ENCODE measurements around the gene PHC2. TPM values are rescaled to one million over a fixed set of nuclear protein-coding genes. Genes with fewer than 3 reads are reported as not detected.
A peak's percentile ranks its signal among the peaks of the same experiment; 100 is the strongest.

Gene PHC2
- 112 and 127 TPM in 2 replicates for total RNA-seq (2012; rRNA removed)

DNA sequence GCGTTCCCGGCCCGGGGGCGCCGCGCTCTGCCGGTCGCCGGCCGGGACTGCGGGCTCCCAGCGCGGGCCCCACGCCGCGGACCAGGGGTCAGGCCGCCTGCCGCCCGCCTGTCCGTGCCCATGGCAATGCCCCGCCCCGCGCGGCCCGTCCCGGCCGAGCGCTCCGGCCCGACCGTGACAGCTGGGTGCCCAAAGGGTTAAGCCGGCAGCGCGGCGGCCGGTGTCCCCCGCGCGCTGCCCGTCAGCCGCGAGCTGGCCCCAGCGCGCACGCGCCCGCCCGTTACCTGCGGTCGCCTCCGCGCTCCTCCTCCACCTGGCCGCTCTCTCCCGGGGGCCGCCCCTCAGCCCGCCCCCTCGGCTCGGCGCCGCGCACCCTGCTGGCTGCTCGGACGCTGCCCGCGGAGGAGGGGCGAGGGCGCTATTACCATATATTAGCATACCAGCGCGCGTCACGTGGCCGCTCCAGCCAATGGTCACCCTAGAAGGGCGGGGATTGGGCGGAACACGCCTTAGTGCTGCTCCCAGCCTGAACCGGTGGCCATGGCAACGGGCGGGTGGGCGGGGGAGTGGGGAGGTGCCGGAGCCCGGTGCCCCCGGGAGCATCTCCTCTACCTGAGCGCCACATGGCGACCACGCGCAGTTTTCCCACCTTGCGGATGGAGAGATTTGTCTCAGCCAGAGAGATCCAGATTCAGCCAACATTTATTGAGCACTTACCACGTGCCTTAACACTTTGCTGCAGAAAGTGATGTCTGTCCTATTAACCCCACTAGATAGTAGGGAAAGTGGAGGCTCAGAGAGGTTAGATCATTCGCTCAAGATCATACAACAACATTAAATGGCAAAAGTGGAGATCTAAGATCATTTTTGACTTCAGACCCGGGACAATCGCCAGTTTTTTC lies at the start of gene PHC2:
Gene PHC2 (minus strand): TSS at position 404 of the 902 bp plus-strand sequence. CDS start 55,556 bp downstream, outside the sequence.
- H3K9ac ChIP-seq (ENCODE audit: low read depth, low read length) = peak within 1 kb of the TSS; percentile 86
- H3K4me3 ChIP-seq (ENCODE audit: low read length) = peak within 1 kb of the TSS; percentile 85
- H3K36me3 ChIP-seq (ENCODE audit: insufficient read depth, low read length) = no peaks in the 10 kb centered on the region
- no peaks in the 10 kb centered on the region for H3K9me3 ChIP-seq (replicated peaks; ENCODE audit: low read length)
- peaks cover 54% of the 10 kb centered on the region for H3K4me1 ChIP-seq (ENCODE audit: control insufficient read depth, insufficient read depth, low read length)
- no peaks in the 10 kb centered on the region for H3K27me3 ChIP-seq (ENCODE audit: control insufficient read depth, insufficient read depth, low read length)
- peak within 1 kb of the TSS; percentile 94 for H3K4me2 ChIP-seq (ENCODE audit: low read length)

GRCh38 chr1:33477451-33477850 lies 46.6 kb upstream of the PHC2 start:
- no peaks in the 10 kb centered on the region for H3K27me3 ChIP-seq (ENCODE audit: control insufficient read depth, insufficient read depth, low read length)
- H3K9ac ChIP-seq (ENCODE audit: low read depth, low read length) = no peak overlapping the region
- peaks cover 32% of the 10 kb centered on the region for H3K36me3 ChIP-seq (ENCODE audit: insufficient read depth, low read length)
- H3K4me2 ChIP-seq (ENCODE audit: low read length) = no peak overlapping the region
- H3K4me3 ChIP-seq (ENCODE audit: low read length) = no peak overlapping the region
- H3K9me3 ChIP-seq (replicated peaks; ENCODE audit: low read length) = no peaks in the 10 kb centered on the region
- H3K4me1 ChIP-seq (ENCODE audit: control insufficient read depth, insufficient read depth, low read length) = peaks cover 9% of the 10 kb centered on the region

DNA sequence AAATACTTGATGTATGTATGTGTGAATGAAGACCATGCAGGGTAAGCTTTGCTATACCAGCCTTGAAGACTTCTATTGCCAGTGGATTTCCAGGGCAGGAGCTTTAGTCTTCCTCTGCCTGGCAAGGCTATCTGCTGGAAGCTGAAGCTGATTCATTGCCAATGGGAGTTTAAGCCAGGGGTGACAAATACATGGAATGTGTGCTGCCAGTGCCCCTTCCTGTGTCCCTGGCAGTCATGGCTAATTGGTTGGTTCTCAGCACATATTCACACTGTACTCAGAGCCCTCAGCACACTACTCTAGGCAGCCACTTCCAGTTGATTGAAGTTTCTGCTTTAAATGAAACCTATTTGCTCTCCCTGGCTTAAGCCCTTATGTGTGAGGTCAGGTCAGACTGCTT lies 43.0 kb upstream of the PHC2 start:
- no peaks in the 10 kb centered on the region for H3K27me3 ChIP-seq (ENCODE audit: control insufficient read depth, insufficient read depth, low read length)
- peaks cover under 1% of the 10 kb centered on the region for H3K36me3 ChIP-seq (ENCODE audit: insufficient read depth, low read length)
- H3K9ac ChIP-seq (ENCODE audit: low read depth, low read length) = no peak overlapping the region
- peak overlapping the region; percentile 78 for H3K4me3 ChIP-seq (ENCODE audit: low read length)
- H3K4me2 ChIP-seq (ENCODE audit: low read length) = no peak overlapping the region
- H3K4me1 ChIP-seq (ENCODE audit: control insufficient read depth, insufficient read depth, low read length) = peaks cover 23% of the 10 kb centered on the region
- H3K9me3 ChIP-seq (replicated peaks; ENCODE audit: low read length) = no peaks in the 10 kb centered on the region

- Histone ChIP-seq H3K9ac (ENCODE audit: low read depth, low read length) (peak within 1 kb of the TSS; percentile 88), H3K36me3 (ENCODE audit: insufficient read depth, low read length) (no peaks in the 10 kb centered on the region), H3K4me2 (ENCODE audit: low read length) (peak within 1 kb of the TSS; percentile 88), H3K4me1 (ENCODE audit: control insufficient read depth, insufficient read depth, low read length) (peaks cover 31% of the 10 kb centered on the region), H3K27me3 (ENCODE audit: control insufficient read depth, insufficient read depth, low read length) (no peaks in the 10 kb centered on the region), H3K4me3 (ENCODE audit: low read length) (peak within 1 kb of the TSS; percentile 78), H3K9me3 (replicated peaks; ENCODE audit: low read length) (no peaks in the 10 kb centered on the region)
These were observed 41.5 kb upstream of the PHC2 start, which contains the start of gene ZSCAN20 for GRCh38 chr1:33472269-33472980. Gene ZSCAN20, plus strand, starts transcription at chr1:33472645. Its CDS starts 6,644 bp downstream, at chr1:33479289.

- Histone ChIP-seq H3K9ac (ENCODE audit: low read depth, low read length) (peak overlapping the region; percentile 58), H3K4me3 (ENCODE audit: low read length) (no peak overlapping the region), H3K36me3 (ENCODE audit: insufficient read depth, low read length) (no peaks in the 10 kb centered on the region), H3K27me3 (ENCODE audit: control insufficient read depth, insufficient read depth, low read length) (no peaks in the 10 kb centered on the region), H3K4me2 (ENCODE audit: low read length) (no peak overlapping the region), H3K4me1 (ENCODE audit: control insufficient read depth, insufficient read depth, low read length) (peaks cover 31% of the 10 kb centered on the region), H3K9me3 (replicated peaks; ENCODE audit: low read length) (no peaks in the 10 kb centered on the region)
These were observed 40.5 kb upstream of the PHC2 start for GRCh38 chr1:33471416-33471815.

- Histone ChIP-seq H3K9me3 (replicated peaks; ENCODE audit: low read length) (no peaks in the 10 kb centered on the region), H3K4me1 (ENCODE audit: control insufficient read depth, insufficient read depth, low read length) (peaks cover 36% of the 10 kb centered on the region), H3K9ac (ENCODE audit: low read depth, low read length) (peak overlapping the region; percentile 11), H3K4me3 (ENCODE audit: low read length) (no peak overlapping the region), H3K27me3 (ENCODE audit: control insufficient read depth, insufficient read depth, low read length) (no peaks in the 10 kb centered on the region), H3K36me3 (ENCODE audit: insufficient read depth, low read length) (no peaks in the 10 kb centered on the region), H3K4me2 (ENCODE audit: low read length) (peak overlapping the region; percentile 15)
These were observed 39.7 kb upstream of the PHC2 start for GRCh38 chr1:33470495-33471012.

DNA sequence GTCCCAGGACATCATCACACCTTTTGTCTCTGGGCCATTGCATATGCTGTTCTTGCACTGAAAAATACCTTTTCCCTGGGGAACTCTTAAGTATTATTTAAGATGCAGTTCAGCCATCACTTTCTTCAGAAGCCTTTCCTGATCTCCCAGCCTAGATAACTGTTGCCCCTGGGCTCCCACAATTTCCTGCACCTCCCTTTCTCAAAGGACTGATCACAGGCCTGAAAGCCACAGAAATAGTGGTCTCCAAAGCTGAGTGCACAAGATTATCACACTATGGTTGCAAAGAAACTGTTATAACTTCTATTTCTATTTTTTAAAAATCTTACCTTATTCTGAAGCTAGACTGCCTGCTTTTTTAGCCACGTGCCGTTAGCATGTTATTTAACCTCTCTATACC lies 38.8 kb upstream of the PHC2 start:
- H3K27me3 ChIP-seq (ENCODE audit: control insufficient read depth, insufficient read depth, low read length) = no peaks in the 10 kb centered on the region
- no peaks in the 10 kb centered on the region for H3K36me3 ChIP-seq (ENCODE audit: insufficient read depth, low read length)
- H3K4me3 ChIP-seq (ENCODE audit: low read length) = no peak overlapping the region
- no peak overlapping the region for H3K4me2 ChIP-seq (ENCODE audit: low read length)
- H3K4me1 ChIP-seq (ENCODE audit: control insufficient read depth, insufficient read depth, low read length) = peaks cover 36% of the 10 kb centered on the region
- no peak overlapping the region for H3K9ac ChIP-seq (ENCODE audit: low read depth, low read length)
- H3K9me3 ChIP-seq (replicated peaks; ENCODE audit: low read length) = no peaks in the 10 kb centered on the region

DNA sequence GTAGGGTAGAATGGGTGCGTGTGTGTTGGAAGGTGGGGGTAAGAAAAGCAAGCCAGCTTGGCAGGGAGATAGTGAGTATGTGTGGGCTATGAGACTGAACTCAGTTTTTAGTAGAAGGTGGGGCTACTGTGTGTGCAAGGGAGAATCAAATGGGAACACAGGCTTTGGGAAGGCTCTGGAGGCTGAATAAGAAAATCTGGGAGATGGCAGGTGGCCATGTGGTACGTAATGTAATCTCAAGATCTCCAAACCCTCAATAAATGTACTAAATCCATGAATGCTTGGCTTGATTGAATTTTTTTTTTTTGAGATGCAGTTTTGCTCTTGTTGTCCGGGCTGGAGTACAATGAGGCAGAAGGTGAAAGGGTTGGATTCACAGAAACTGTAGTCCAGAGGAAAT lies 38.1 kb upstream of the PHC2 start:
- Histone ChIP-seq H3K36me3 (ENCODE audit: insufficient read depth, low read length) (no peaks in the 10 kb centered on the region), H3K4me1 (ENCODE audit: control insufficient read depth, insufficient read depth, low read length) (peaks cover 36% of the 10 kb centered on the region), H3K27me3 (ENCODE audit: control insufficient read depth, insufficient read depth, low read length) (no peaks in the 10 kb centered on the region), H3K9ac (ENCODE audit: low read depth, low read length) (no peak overlapping the region), H3K4me2 (ENCODE audit: low read length) (no peak overlapping the region), H3K4me3 (ENCODE audit: low read length) (no peak overlapping the region), H3K9me3 (replicated peaks; ENCODE audit: low read length) (no peaks in the 10 kb centered on the region)

DNA sequence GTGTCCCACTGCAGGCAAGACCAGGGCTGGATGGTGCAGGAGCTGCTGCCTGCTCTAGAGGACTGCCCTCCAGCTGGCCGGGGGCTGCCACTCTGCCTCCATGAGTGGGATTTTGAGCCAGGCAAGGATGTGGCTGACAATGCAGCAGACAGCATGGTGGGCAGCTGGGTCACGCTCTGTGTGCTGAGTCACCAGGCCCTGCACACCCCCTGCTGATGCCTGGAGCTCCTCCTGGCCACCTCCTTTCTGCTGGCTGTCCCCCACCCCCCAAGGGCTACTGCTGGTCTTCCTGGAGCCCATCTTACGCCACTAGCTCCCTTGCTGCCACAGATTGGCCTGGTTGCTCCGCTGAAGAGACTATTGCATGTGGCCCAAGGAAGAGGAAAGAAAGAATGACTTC lies 37.6 kb upstream of the PHC2 start:
- Histone ChIP-seq H3K9me3 (replicated peaks; ENCODE audit: low read length) (no peaks in the 10 kb centered on the region), H3K9ac (ENCODE audit: low read depth, low read length) (no peak overlapping the region), H3K36me3 (ENCODE audit: insufficient read depth, low read length) (no peaks in the 10 kb centered on the region), H3K4me3 (ENCODE audit: low read length) (no peak overlapping the region), H3K4me1 (ENCODE audit: control insufficient read depth, insufficient read depth, low read length) (peaks cover 34% of the 10 kb centered on the region), H3K27me3 (ENCODE audit: control insufficient read depth, insufficient read depth, low read length) (no peaks in the 10 kb centered on the region), H3K4me2 (ENCODE audit: low read length) (no peak overlapping the region)

- H3K4me3 ChIP-seq (ENCODE audit: low read length) = no peak overlapping the region
These were observed 37.1 kb upstream of the PHC2 start for GRCh38 chr1:33468011-33468410.

GRCh38 chr1:33466159-33466558 lies 35.3 kb upstream of the PHC2 start:
- no peak overlapping the region for H3K4me2 ChIP-seq (ENCODE audit: low read length)
- no peak overlapping the region for H3K4me3 ChIP-seq (ENCODE audit: low read length)
- H3K27me3 ChIP-seq (ENCODE audit: control insufficient read depth, insufficient read depth, low read length) = no peaks in the 10 kb centered on the region
- no peak overlapping the region for H3K9ac ChIP-seq (ENCODE audit: low read depth, low read length)
- peaks cover 21% of the 10 kb centered on the region for H3K4me1 ChIP-seq (ENCODE audit: control insufficient read depth, insufficient read depth, low read length)
- no peaks in the 10 kb centered on the region for H3K9me3 ChIP-seq (replicated peaks; ENCODE audit: low read length)
- no peaks in the 10 kb centered on the region for H3K36me3 ChIP-seq (ENCODE audit: insufficient read depth, low read length)

More at GRCh38 chr1:33468011-33468410, 37.1 kb upstream of the PHC2 start:
- H3K27me3 ChIP-seq (ENCODE audit: control insufficient read depth, insufficient read depth, low read length) = no peaks in the 10 kb centered on the region
- H3K9ac ChIP-seq (ENCODE audit: low read depth, low read length) = no peak overlapping the region
- no peaks in the 10 kb centered on the region for H3K9me3 ChIP-seq (replicated peaks; ENCODE audit: low read length)
- no peak overlapping the region for H3K4me2 ChIP-seq (ENCODE audit: low read length)
- H3K36me3 ChIP-seq (ENCODE audit: insufficient read depth, low read length) = no peaks in the 10 kb centered on the region
- H3K4me1 ChIP-seq (ENCODE audit: control insufficient read depth, insufficient read depth, low read length) = peaks cover 28% of the 10 kb centered on the region
